ENCODE data around the gene PLA2G4F. TPM values are rescaled to one million over a fixed set of nuclear protein-coding genes. Genes with fewer than 3 reads are reported as not detected.
A peak's percentile ranks its signal among the peaks of the same experiment; 100 is the strongest.

PLA2G4F gene
- total RNA-seq, 1 donor from 2014 or later = not detected

DNA sequence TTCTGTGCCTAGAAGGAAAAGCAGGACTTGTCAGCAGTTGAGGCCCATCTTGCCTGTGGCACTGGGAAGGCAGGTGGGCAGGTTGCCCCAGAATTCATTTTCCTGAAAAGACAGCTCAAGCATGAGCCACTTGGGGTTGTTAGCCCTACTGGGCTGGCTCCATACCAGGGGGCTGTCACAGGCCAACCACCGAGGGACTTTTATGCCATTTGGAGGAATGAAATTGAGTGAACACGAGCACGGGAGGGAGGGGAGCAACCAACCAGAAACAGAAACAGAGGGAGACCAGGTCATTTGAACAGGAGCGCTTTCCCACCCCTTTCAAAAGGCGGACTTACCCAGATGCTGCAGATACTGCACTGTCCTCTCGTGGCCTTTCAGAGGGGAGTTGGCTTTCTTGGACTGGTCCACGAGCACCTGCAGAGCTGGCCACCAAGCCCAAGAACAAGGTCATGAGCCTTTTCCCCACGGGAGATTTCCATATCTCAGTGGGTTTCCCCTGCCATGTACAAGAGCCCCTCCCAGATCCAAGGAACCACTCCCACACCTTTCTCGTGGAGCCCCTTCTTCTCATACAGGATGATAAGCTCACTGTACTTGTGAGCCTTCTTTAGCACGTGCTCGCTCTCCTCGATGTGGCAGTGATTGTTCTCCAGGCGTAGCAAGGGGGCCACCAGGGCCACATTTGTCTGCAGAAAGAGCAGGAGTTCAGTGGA lies 9.9 kb upstream of the PLA2G4F start:
- intact Hi-C loops (cut with DNase I) = no loop called here

GRCh38 chr15:42165106-42165505 lies 8.7 kb upstream of the PLA2G4F start:
- ATAC-seq = no peak
- intact Hi-C loops (cut with DNase I) = no loop called here
- no peak for DNase-seq (ENCODE audit: low spot score)

More for the DNA sequence above, 9.9 kb upstream of the PLA2G4F start:
- no peak for DNase-seq (ENCODE audit: low spot score)
- no peak for ATAC-seq

GRCh38 chr15:42163947-42164550 lies 7.6 kb upstream of the PLA2G4F start:
- ATAC-seq (no peak), DNase-seq (ENCODE audit: low spot score) (no peak)
- intact Hi-C loops (cut with DNase I) = no loop called here

- ATAC-seq = no peak
- intact Hi-C loops (cut with DNase I) = no loop called here
- DNase-seq (ENCODE audit: low spot score) = no peak
These were observed 6.9 kb upstream of the PLA2G4F start for GRCh38 chr15:42163291-42163690.

DNA sequence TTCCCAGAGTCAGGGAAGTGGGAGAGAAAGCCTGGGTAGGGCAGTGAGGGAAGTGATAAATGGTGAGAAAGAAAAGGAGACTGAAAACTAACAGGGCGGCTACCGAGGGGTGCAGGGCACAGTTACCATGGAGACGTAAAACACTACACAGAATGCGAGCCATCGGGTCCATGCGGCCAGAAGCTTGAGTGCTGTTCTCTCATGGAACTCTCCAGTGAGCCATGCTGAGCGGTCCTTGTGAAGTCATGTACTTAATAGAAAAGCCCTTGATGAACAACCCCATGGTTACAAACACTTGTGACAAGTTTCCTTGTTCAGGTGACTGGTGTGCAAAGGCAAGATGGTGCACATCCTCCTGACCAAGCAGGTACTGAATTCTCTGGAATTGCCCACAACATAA lies 3.7 kb upstream of the PLA2G4F start:
- DNase-seq (ENCODE audit: low spot score) (peak; percentile 7), ATAC-seq (no peak)
- intact Hi-C loops (cut with DNase I) = no loop called here

DNA sequence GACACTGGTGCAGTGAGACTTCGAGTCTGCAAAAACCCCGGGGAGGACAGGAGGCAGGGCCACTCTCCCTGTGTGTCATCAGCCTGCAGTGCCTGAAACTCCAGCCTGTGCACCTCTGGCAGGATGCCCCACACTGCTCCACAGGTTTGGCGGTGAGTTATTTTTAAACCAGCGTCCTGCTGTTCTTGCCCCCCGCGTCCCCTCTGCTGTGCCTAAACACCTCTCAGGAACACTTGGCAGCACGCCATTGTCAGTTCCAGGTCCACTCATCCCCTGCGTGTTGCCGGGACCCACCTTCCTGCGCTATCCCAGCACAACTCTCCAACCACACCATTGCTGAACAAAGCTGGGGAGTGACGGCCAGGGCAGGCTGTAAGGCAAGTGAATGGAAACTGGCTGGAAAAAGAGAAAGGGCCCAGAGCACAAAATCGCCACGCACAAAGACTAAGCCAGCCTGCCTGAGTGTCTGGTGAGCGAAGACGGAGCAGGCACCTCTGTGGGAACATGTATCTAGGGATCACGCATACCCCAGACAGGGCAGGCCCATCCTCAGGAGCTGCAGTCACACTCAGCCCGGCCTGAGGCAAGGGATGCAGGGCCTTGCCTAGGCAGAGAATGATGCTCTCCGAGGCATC lies 3.1 kb upstream of the PLA2G4F start:
- intact Hi-C loops (cut with DNase I) = no loop called here
- peak; percentile 59 for DNase-seq (ENCODE audit: low spot score)
- ATAC-seq = peak; percentile 8

GRCh38 chr15:42158941-42159340 lies 2.5 kb upstream of the PLA2G4F start:
- ATAC-seq (peak; percentile 22), DNase-seq (ENCODE audit: low spot score) (peak; percentile 47)
- intact Hi-C loops (cut with DNase I) = no loop called here

- ATAC-seq = peak; percentile 25
- DNase-seq (ENCODE audit: low spot score) = no peak
- intact Hi-C loops (cut with DNase I) = no loop called here
These were observed 1.7 kb upstream of the PLA2G4F start for GRCh38 chr15:42157981-42158765.

DNA sequence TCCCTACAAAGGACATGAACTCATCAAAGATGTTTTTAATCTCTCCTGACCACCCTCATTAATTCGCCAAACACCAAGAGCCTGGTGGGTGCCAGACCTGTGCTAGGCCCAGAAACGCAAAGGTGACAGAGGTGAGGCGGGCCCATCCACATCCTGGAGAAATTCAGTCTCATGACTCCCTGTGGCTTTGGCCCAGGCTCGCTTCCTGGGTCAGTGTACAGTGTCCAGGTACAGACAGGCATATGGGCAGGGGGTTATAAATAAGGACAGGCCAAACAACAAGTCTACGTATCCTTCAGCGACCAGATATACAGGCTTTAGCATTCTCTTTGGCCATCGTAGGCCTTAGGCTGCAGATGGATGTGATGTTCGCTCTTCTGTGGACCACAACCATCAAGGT lies 945 bp upstream of the PLA2G4F start:
- ATAC-seq (no peak), DNase-seq (ENCODE audit: low spot score) (no peak)
- intact Hi-C loops (cut with DNase I) = no loop called here

- ATAC-seq (no peak), DNase-seq (ENCODE audit: low spot score) (peak; percentile 37)
- intact Hi-C loops (cut with DNase I) = no loop called here
These were observed 742 bp downstream of the PLA2G4F start for GRCh38 chr15:42155546-42156242.

GRCh38 chr15:42154956-42155355 lies 1.5 kb downstream of the PLA2G4F start:
- DNase-seq (ENCODE audit: low spot score) (peak; percentile 4), ATAC-seq (no peak)
- intact Hi-C loops (cut with DNase I) = no loop called here

- ATAC-seq (no peak), DNase-seq (ENCODE audit: low spot score) (peak; percentile 34)
- intact Hi-C loops (cut with DNase I) = no loop called here
These were observed 2.1 kb downstream of the PLA2G4F start for GRCh38 chr15:42154212-42154941.

- ATAC-seq = no peak
- intact Hi-C loops (cut with DNase I) = no loop called here
- peak; percentile 41 for DNase-seq (ENCODE audit: low spot score)
These were observed 2.6 kb downstream of the PLA2G4F start for GRCh38 chr15:42153874-42154211.

DNA sequence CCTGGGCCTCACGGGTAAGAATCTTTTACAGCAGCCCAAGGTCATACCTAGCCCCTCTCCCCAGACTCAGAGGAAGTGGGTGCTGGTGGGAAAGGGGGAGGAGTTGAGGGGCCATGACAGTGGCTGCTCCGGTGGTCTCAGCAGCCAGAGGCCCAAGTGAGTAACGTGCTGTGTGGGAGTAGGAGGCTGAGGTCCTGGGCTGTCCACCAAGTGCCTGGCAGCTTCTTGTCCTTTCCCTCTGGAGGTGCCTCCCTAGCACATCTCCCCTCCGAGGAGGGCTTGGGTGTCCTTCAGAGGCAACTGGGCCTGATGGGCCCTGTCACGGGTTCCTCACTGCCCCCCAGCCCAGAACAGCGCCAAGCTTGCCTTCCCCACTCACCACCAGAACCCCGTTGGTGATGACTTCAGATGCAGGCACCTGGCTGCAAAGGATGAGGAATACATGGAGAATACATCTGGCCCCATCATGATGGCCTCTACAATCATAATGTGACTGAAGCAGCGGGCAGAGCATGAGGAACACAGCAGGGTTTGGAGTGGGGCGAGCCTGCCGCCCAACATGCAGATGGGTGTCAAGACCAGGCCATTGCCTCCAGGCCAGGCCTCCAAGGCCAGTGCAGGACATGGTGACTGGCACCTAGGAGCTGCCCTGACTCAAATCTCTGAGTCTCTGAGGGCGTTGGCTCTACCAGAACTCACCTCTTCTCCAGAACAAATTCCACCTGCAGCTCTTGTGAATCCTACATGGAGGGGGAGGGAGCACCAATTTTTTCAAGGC lies 3.3 kb downstream of the PLA2G4F start:
- intact Hi-C loops (cut with DNase I) = no loop called here
- DNase-seq (ENCODE audit: low spot score) (peak; percentile 25), ATAC-seq (no peak)

DNA sequence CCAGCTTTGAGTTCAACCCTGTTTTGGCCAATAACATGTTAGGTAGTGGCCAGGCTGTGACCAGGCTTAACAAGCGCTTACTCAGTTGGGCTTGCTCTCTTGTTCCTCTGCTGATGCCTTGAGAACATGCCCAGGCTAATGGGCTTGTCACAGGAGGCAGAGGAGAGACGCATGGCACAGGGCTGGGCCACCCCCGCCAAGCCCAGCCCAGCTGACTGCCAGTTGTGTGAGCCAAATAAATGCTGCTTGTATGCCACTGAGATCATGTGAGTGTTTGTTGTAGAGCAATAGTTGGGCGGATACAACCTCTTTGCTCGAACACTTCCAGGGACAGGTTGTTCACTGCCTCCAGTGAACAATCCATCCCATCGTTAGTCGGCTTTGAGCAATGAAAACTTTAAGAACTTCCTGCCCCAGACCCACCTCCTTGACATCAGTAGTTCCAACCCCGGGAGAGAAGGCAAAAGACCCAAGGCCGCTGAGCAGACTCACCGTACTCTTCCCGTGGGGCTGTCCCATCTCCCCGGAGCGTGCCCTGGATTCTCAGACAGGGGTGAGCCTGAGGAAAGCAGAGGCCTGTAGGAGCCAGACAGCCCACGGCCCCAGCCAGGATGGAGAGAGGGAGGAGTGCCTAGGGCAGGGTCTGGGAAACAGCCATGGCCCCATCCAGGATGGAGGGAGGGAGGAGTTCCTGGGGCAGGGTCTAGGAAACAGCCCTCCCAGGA lies 4.1 kb downstream of the PLA2G4F start:
- DNase-seq (ENCODE audit: low spot score) = peak; percentile 37
- intact Hi-C loops (cut with DNase I) = no loop called here
- ATAC-seq = peak; percentile 19

DNA sequence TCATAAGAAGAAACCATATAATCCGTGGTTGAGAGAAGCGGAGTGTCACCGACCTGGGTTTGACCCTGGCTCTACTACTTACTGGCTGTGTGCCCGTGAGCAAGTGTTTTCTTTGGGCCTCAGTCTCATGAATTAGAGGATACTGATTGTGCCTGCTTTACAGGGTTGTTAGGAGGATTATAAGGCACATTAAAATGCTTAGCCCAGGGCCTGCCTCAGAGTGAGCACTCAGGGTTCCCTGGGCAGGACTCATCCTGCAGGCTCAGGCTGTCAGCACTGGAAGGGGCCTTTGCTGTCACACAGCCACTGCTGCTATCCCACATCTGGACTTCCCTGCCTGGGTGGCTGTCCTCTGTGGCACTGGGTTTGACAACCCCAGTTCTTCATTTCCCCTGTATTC lies 4.7 kb downstream of the PLA2G4F start:
- intact Hi-C loops (cut with DNase I) = no loop called here
- peak; percentile 37 for ATAC-seq
- DNase-seq (ENCODE audit: low spot score) = peak; percentile 59

DNA sequence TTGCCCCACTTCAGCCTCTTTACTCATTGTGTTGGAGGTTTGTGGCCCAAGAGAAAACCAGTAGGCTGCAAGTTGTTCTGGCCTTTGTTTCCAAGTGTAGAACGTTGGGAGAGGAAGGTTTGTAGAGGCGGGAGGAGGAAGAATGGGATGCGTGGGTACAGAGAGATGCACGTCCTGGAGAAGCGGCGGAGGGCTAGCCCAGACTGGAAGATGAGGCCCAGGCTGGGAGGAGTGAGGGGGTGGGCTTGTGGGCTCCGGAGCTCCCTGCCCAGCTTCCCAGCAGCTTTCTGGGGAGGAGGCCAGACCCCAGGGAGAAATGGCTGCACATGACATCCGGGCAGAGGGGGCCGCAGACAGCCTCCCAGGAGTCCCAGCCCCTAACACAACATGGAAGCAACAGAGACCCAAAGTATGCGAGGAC lies 5.3 kb downstream of the PLA2G4F start:
- ATAC-seq (no peak), DNase-seq (ENCODE audit: low spot score) (peak; percentile 19)
- intact Hi-C loops (cut with DNase I) = no loop called here

All from sciatic nerve (tissue), 2 donors.